RPMI7951 (cell line): ENCODE measurements around the gene SECISBP2. TPM values are rescaled to one million over a fixed set of nuclear protein-coding genes. Genes with fewer than 3 reads are reported as not detected.

ENCODE experiments used
- DNase-seq: peaks from one replicate; pipeline ENCODE4 v3.0.0-alpha.2; 2012; ENCODE audit warnings: low read depth
- total RNA-seq: library from RNA; depleted of rRNA; stranded (reverse); fragments of >200 nt; shearing (Covaris generic); gene quantifications from 2 replicates; pipeline ENCODE4 v1.2.3, GENCODE V29; 2014; rRNA removed

The SECISBP2 gene
- total RNA-seq, 1 experiment from 2014 or later = 11.1 TPM

- no peak for DNase-seq
Observed at GRCh38 chr9:89405826-89406225, 87.5 kb downstream of the SECISBP2 start.

GRCh38 chr9:89407070-89407469, 88.8 kb downstream of the SECISBP2 start:
- DNase-seq = no peak

GRCh38 chr9:89408628-89409101, 90.4 kb downstream of the SECISBP2 start:
- no peak for DNase-seq

Other genes starting within 250 kb of the SECISBP2 start
- 1.7 and 2.1 TPM in 2 replicates for gene SHC3, start 139.7 kb upstream of the SECISBP2 start, total RNA-seq
- 934 and 1,193 TPM in 2 replicates for gene CKS2, start 7.3 kb upstream of the SECISBP2 start, total RNA-seq
- 0.12 and 0.29 TPM in 2 replicates for gene SEMA4D, start 179.6 kb downstream of the SECISBP2 start, total RNA-seq